ENCODE data around the gene VWC2L.

VWC2L gene

DNA sequence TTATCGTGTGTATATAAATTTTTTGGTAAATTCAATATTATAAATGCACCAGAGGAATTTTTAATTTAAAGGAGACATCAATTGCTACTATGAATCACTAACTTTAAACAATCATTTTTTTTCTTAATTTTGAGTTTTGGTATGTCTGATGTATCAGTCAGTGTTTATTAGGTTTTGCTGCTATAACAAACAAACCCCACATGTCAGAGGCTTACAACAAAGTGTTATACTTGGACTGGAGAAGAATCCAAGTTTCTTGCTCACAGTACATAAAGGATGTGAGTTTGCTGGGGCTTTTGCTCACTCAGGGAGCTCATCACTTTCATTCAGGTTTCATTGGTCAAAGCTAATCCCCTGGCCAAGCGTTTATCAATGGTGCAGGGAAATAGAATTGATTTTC lies 81.8 kb downstream of the VWC2L start:
- DNase-seq (ENCODE audit: low read depth in 1 of 2, low spot score in 1 of 2) = no peak
- no peaks in the 10 kb centered on the region for H3K27me3 ChIP-seq (ENCODE audit: insufficient read depth, poor library complexity, severe bottlenecking)
- TF ChIP-seq GABPA (IDR thresholded peaks at IDR 0.05; ENCODE audit: low read depth) = no peak
- TF ChIP-seq POLR2AphosphoS5 (IDR thresholded peaks at IDR 0.05; ENCODE audit: low read depth) = no peak
- no peak overlapping the region for H3K27ac ChIP-seq (replicated peaks)
- H3K4me3 ChIP-seq (replicated peaks; ENCODE audit: insufficient read depth, low read length) = no peak overlapping the region

DNA sequence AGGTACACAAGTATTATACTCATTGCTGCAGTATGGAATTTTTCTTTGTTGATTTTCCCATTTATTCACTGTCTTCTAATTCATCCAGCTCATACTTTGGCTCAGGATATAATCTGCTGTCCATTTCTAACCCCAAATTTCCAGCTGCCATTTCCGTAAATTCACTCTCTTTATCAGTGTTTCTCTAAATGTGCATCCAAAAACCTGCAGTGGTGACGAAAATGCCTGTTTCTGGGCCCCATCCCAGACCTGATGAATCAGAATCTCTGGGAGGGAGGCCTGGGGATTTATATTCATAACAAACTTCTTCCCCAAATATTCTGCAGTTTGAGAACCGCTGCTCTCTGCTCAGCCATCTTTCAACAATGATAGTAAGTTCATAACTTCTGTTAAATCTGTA lies 86.6 kb downstream of the VWC2L start:
- TF ChIP-seq GABPA (IDR thresholded peaks at IDR 0.05; ENCODE audit: low read depth) (no peak), SPI1 (IDR thresholded peaks at IDR 0.05; ENCODE audit: borderline replicate concordance, low read depth) (no peak), POLR2AphosphoS5 (IDR thresholded peaks at IDR 0.05; ENCODE audit: low read depth) (no peak)
- TF ChIP-seq, protein P1, sequence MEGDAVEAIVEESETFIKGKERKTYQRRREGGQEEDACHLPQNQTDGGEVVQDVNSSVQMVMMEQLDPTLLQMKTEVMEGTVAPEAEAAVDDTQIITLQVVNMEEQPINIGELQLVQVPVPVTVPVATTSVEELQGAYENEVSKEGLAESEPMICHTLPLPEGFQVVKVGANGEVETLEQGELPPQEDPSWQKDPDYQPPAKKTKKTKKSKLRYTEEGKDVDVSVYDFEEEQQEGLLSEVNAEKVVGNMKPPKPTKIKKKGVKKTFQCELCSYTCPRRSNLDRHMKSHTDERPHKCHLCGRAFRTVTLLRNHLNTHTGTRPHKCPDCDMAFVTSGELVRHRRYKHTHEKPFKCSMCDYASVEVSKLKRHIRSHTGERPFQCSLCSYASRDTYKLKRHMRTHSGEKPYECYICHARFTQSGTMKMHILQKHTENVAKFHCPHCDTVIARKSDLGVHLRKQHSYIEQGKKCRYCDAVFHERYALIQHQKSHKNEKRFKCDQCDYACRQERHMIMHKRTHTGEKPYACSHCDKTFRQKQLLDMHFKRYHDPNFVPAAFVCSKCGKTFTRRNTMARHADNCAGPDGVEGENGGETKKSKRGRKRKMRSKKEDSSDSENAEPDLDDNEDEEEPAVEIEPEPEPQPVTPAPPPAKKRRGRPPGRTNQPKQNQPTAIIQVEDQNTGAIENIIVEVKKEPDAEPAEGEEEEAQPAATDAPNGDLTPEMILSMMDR (IDR thresholded peaks at IDR 0.05; ENCODE audit: insufficient read depth, low read length) = no peak
- TF ChIP-seq, protein P2, sequence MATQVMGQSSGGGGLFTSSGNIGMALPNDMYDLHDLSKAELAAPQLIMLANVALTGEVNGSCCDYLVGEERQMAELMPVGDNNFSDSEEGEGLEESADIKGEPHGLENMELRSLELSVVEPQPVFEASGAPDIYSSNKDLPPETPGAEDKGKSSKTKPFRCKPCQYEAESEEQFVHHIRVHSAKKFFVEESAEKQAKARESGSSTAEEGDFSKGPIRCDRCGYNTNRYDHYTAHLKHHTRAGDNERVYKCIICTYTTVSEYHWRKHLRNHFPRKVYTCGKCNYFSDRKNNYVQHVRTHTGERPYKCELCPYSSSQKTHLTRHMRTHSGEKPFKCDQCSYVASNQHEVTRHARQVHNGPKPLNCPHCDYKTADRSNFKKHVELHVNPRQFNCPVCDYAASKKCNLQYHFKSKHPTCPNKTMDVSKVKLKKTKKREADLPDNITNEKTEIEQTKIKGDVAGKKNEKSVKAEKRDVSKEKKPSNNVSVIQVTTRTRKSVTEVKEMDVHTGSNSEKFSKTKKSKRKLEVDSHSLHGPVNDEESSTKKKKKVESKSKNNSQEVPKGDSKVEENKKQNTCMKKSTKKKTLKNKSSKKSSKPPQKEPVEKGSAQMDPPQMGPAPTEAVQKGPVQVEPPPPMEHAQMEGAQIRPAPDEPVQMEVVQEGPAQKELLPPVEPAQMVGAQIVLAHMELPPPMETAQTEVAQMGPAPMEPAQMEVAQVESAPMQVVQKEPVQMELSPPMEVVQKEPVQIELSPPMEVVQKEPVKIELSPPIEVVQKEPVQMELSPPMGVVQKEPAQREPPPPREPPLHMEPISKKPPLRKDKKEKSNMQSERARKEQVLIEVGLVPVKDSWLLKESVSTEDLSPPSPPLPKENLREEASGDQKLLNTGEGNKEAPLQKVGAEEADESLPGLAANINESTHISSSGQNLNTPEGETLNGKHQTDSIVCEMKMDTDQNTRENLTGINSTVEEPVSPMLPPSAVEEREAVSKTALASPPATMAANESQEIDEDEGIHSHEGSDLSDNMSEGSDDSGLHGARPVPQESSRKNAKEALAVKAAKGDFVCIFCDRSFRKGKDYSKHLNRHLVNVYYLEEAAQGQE (IDR thresholded peaks at IDR 0.05; ENCODE audit: insufficient replicate concordance, low read depth) = no peak
- no peak overlapping the region for H3K27ac ChIP-seq (replicated peaks)
- no peaks in the 10 kb centered on the region for H3K27me3 ChIP-seq (ENCODE audit: insufficient read depth, poor library complexity, severe bottlenecking)
- H3K4me3 ChIP-seq (replicated peaks; ENCODE audit: insufficient read depth, low read length) = no peak overlapping the region
- no peak for DNase-seq (ENCODE audit: low read depth in 1 of 2, low spot score in 1 of 2)

DNA sequence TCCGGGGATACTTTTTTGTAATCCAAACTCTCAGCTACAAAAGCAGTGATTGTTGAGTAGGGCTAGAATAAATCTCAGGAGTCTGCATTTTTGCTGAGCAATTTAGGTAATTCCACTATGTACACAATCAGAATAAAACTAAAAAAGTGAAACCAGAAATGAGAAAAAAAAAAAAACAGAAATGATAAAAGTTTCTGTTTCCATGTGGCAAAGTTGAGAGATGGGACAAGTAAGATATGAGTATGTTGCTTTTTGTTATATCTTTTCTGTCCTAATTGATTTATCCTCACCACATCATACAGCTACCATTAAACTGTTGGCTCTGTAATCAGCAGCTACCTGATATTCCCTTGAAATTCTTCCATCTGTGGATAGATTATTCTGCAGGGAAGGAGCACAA lies 92.7 kb downstream of the VWC2L start:
- Histone ChIP-seq H3K27me3 (ENCODE audit: insufficient read depth, poor library complexity, severe bottlenecking) (no peaks in the 10 kb centered on the region), H3K4me3 (replicated peaks; ENCODE audit: insufficient read depth, low read length) (no peak overlapping the region), H3K27ac (replicated peaks) (no peak overlapping the region)
- no peak for DNase-seq (ENCODE audit: low read depth in 1 of 2, low spot score in 1 of 2)
- TF ChIP-seq, protein P2 (IDR thresholded peaks at IDR 0.05; ENCODE audit: insufficient replicate concordance, low read depth) = no peak
- no peak for TF ChIP-seq SPI1 (IDR thresholded peaks at IDR 0.05; ENCODE audit: borderline replicate concordance, low read depth)
- TF ChIP-seq, protein P1 (IDR thresholded peaks at IDR 0.05; ENCODE audit: insufficient read depth, low read length) = no peak
- TF ChIP-seq POLR2AphosphoS5 (IDR thresholded peaks at IDR 0.05; ENCODE audit: low read depth) = no peak
- TF ChIP-seq GABPA (IDR thresholded peaks at IDR 0.05; ENCODE audit: low read depth) = no peak

DNA sequence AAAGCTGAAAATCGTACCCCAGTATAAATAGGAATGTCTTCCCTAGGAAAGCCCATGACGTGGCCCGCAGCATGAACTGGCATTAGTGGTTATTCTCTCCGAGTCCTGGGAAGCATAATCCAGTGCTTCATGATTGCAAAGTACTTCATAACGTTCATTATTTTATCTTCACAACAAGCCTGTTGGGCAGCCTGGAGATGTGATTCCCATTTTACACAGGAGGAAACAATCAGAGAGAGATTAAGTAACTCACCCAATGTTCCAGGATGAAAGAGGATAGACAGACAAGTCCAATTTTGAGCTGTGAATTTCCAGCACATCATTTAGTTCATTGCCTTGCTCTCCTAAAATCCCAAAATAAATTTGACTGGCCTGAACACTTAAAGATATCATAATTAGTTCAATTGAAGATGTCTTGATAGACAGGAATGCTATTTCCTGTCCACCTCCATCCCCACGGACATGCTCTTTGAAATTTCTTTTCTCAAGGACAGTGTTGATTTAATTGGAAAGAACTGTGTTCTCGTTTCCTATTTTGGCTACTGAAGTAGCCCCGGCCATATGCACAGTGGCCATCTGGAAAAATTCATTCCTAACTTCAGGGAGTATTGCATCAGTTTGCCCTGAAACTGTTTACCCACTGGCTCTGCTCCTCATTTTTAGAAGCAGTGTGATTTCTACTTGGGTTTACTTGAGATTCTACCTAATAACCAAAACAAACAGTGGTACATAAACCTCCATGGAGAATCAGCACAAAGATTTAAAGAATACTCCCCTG lies 93.9 kb downstream of the VWC2L start:
- Histone ChIP-seq H3K4me3 (replicated peaks; ENCODE audit: insufficient read depth, low read length) (no peak overlapping the region), H3K27me3 (ENCODE audit: insufficient read depth, poor library complexity, severe bottlenecking) (no peaks in the 10 kb centered on the region), H3K27ac (replicated peaks) (no peak overlapping the region)
- no peak for DNase-seq (ENCODE audit: low read depth in 1 of 2, low spot score in 1 of 2)
- TF ChIP-seq, protein P1 (IDR thresholded peaks at IDR 0.05; ENCODE audit: insufficient read depth, low read length) = no peak
- TF ChIP-seq, protein P2 (IDR thresholded peaks at IDR 0.05; ENCODE audit: insufficient replicate concordance, low read depth) = no peak
- TF ChIP-seq GABPA (IDR thresholded peaks at IDR 0.05; ENCODE audit: low read depth) = no peak
- TF ChIP-seq SPI1 (IDR thresholded peaks at IDR 0.05; ENCODE audit: borderline replicate concordance, low read depth) = no peak
- no peak for TF ChIP-seq POLR2AphosphoS5 (IDR thresholded peaks at IDR 0.05; ENCODE audit: low read depth)

All from HL-60 (cell line).